Adrenal gland (tissue), 5 donors: ENCODE results near the gene ZNF672.

ENCODE experiments used
- CTCF ChIP-seq, 6 experiments: fragments of 450-650 bp in 4 of 6; fragments of 200-600 bp in 2 of 6; sonication (generic) in 1 of 6; IDR thresholded peaks; 1 replicate in 5 of 6; 2 replicates in 1 of 6; pipeline versions ENCODE4 v1.5.1 to v1.8.0; 2016 to 2021; ENCODE audit warnings: antibody characterized with exemption in 6 of 6, mild to moderate bottlenecking in 2 of 6, moderate library complexity in 1 of 6
- POLR2A ChIP-seq, 2 donors: fragments of 450-650 bp; IDR thresholded peaks; one replicate each; pipeline ENCODE4 v1.6.1; 2017; ENCODE audit warnings: antibody characterized with exemption in 2 of 2, mild to moderate bottlenecking in 2 of 2, moderate library complexity in 1 of 2
- donor health status: DM: no; HTN: no; CAD: no.

GRCh38 chr1:248834343-248834940 lies 3.6 kb upstream of the ZNF672 start:
- no peak for TF ChIP-seq CTCF (IDR thresholded peaks at IDR 0.05)
- TF ChIP-seq POLR2A (IDR thresholded peaks at IDR 0.05): no peak
